ENCODE results near the gene C6orf89. TPM values are rescaled to one million over a fixed set of nuclear protein-coding genes. Genes with fewer than 3 reads are reported as not detected.

Gene C6orf89
- total RNA-seq, 1 experiment from 2014 or later = 11.8 TPM

- Histone ChIP-seq H4K20me1 (ENCODE audit: control insufficient read depth, insufficient read depth, insufficient read length) (no peaks in the 10 kb centered on the region), H4K5ac (ENCODE audit: insufficient read length, low read depth, low read length) (no peak overlapping the region), H3K23ac (ENCODE audit: insufficient read length, low read depth, low read length) (no peak overlapping the region), H2BK12ac (ENCODE audit: insufficient read length, low read depth, low read length) (no peak overlapping the region), H2BK15ac (ENCODE audit: low read depth, low read length) (no peak overlapping the region), H2BK20ac (ENCODE audit: low read depth, low read length, poor library complexity, severe bottlenecking) (no peak overlapping the region), H3K14ac (ENCODE audit: insufficient read depth, low read length) (no peak overlapping the region; the same call in 1 of the 2 replicates), H3K18ac (ENCODE audit: insufficient read length, low read depth, low read length) (no peak overlapping the region), H4K8ac (replicated peaks; ENCODE audit: insufficient read length, low read depth, low read length) (no peak overlapping the region), H3K79me1 (ENCODE audit: insufficient read depth, low read depth, low read length, poor library complexity, severe bottlenecking) (peaks cover 7% of the 10 kb centered on the region), H2AK5ac (ENCODE audit: insufficient read length, low read length) (no peak overlapping the region), H3K9me3 (ENCODE audit: control insufficient read depth, low read depth, low read length) (no peaks in the 10 kb centered on the region), H2AFZ (ENCODE audit: low read length) (no peak overlapping the region), H3K23me2 (ENCODE audit: insufficient read length, low read depth, low read length, poor library complexity, severe bottlenecking) (no peaks in the 10 kb centered on the region), H3T11ph (ENCODE audit: low read length) (no peak overlapping the region), H3K4ac (ENCODE audit: low read depth, low read length) (no peak overlapping the region), H4K91ac (ENCODE audit: insufficient read length, low read depth, low read length) (no peak overlapping the region), H3K27ac (ENCODE audit: insufficient read length, low read depth, low read length) (no peak overlapping the region), H2BK120ac (ENCODE audit: low read depth, low read length, poor library complexity, severe bottlenecking) (no peak overlapping the region), H3K79me2 (ENCODE audit: insufficient read depth, low read length) (peaks cover 10% of the 10 kb centered on the region), H2BK5ac (ENCODE audit: insufficient read length, low read length) (no peak overlapping the region), H3K4me2 (ENCODE audit: insufficient read depth, insufficient read length, low read length) (no peak overlapping the region), H3K56ac (ENCODE audit: insufficient read length, low read depth, low read length) (no peak overlapping the region), H3K27me3 (ENCODE audit: insufficient read depth, low read length) (no peaks in the 10 kb centered on the region), H3K4me1 (ENCODE audit: insufficient read depth, low read length) (peaks cover under 1% of the 10 kb centered on the region; the same call in 1 of the 2 replicates), H3K9ac (ENCODE audit: extremely low read depth, insufficient read length, low read length) (no peak overlapping the region)
- no peaks in the 10 kb centered on the region; a peak in 1 of 5 replicates for H3K9me3 Mint-ChIP-seq
- H3K4me3 Mint-ChIP-seq = no peak overlapping the region
- no peaks in the 10 kb centered on the region; the same call in 1 of the 2 replicates for H3K27me3 Mint-ChIP-seq (ENCODE audit: low read depth)
- no peak for DNase-seq
- H3K4me1 Mint-ChIP-seq = peaks cover 47 to 49% of the 10 kb centered on the region in 2 experiments
- peak overlapping the region; percentile 39 to 84 (median 69) for H3K27ac Mint-ChIP-seq
- no CpG with 5 or more reads among the region's 12 CpGs for WGBS (ENCODE audit: extremely low coverage, insufficient read length, low lambda C conversion rate)
- TF ChIP-seq, protein P1, sequence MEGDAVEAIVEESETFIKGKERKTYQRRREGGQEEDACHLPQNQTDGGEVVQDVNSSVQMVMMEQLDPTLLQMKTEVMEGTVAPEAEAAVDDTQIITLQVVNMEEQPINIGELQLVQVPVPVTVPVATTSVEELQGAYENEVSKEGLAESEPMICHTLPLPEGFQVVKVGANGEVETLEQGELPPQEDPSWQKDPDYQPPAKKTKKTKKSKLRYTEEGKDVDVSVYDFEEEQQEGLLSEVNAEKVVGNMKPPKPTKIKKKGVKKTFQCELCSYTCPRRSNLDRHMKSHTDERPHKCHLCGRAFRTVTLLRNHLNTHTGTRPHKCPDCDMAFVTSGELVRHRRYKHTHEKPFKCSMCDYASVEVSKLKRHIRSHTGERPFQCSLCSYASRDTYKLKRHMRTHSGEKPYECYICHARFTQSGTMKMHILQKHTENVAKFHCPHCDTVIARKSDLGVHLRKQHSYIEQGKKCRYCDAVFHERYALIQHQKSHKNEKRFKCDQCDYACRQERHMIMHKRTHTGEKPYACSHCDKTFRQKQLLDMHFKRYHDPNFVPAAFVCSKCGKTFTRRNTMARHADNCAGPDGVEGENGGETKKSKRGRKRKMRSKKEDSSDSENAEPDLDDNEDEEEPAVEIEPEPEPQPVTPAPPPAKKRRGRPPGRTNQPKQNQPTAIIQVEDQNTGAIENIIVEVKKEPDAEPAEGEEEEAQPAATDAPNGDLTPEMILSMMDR (conservative IDR thresholded peaks at IDR 0.05) = no peak
- H3K36me3 Mint-ChIP-seq (ENCODE audit: insufficient read depth in 1 of 3, low read depth in 3 of 3) = peaks cover 28 to 82% (median 65%) of the 10 kb centered on the region in 3 experiments
These were observed 21.8 kb upstream of the C6orf89 start for GRCh38 chr6:36863670-36864540.

Data from H9 (cell line).